WERI-Rb-1 (cell line): Measurements from ENCODE around the gene ZBTB11.

Source experiments
- DNase-seq: peaks from one replicate; pipeline ENCODE4 v3.0.0-alpha.2; 2020
- H3K27ac ChIP-seq: fragments of 250-450 bp; sonication (Bioruptor Pico); 2 replicates; pipeline ENCODE4 v1.5.1; 2020; ENCODE audit warnings: mild to moderate bottlenecking, moderate library complexity
- H3K27me3 ChIP-seq: fragments of 250-450 bp; sonication (Bioruptor Pico); 2 replicates; pipeline ENCODE4 v1.5.1; 2021; ENCODE audit warnings: mild to moderate bottlenecking, low read depth, moderate library complexity; ENCODE audit not compliant: insufficient read depth, severe bottlenecking
- H3K36me3 ChIP-seq: fragments of 250-450 bp; sonication (Bioruptor Pico); 2 replicates; pipeline ENCODE4 v1.5.1; 2020; ENCODE audit warnings: mild to moderate bottlenecking, moderate library complexity
- H3K4me3 ChIP-seq: 2 replicates; pipeline ENCODE4 v1.5.1; 2011; ENCODE audit warnings: low read depth, mild to moderate bottlenecking, control low read depth, low read length
- H3K9me3 ChIP-seq: fragments of 250-450 bp; sonication (Bioruptor Pico); 2 replicates; pipeline ENCODE4 v1.5.1; 2021; ENCODE audit warnings: mild to moderate bottlenecking, moderate library complexity; ENCODE audit not compliant: severe bottlenecking
- TF ChIP-seq, protein P1 (sequence below): IDR thresholded peaks from 2 replicates; pipeline ENCODE4 v1.5.1; 2011; ENCODE audit warnings: low read depth, mild to moderate bottlenecking, control low read depth, inconsistent platforms, low read length

Gene ZBTB11

DNA sequence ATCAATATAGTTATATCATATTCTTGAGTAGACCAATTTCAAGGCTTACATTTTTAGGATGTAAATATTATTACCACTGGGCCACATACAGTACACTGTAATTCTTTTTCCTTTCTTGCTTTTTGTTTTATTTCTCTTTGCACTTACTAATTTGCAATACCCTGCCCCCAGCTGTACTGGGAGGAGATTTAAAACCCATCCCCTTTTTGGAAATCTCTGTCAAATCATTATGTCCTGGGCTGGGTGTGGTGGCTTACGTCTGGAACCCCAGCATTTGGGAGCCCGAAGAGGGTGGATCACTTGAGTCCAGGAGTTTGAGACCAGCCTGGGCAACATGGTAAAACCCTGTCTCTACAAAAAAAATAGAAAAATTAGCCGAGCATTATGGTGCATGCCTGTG lies 16.2 kb downstream of the ZBTB11 start:
- H3K27ac ChIP-seq, result no peak overlapping the region
- no peak overlapping the region for H3K4me3 ChIP-seq
- H3K27me3 ChIP-seq, result no peaks in the 10 kb centered on the region
- H3K36me3 ChIP-seq, result peaks cover 77% of the 10 kb centered on the region
- no peak for DNase-seq
- TF ChIP-seq, protein P1, sequence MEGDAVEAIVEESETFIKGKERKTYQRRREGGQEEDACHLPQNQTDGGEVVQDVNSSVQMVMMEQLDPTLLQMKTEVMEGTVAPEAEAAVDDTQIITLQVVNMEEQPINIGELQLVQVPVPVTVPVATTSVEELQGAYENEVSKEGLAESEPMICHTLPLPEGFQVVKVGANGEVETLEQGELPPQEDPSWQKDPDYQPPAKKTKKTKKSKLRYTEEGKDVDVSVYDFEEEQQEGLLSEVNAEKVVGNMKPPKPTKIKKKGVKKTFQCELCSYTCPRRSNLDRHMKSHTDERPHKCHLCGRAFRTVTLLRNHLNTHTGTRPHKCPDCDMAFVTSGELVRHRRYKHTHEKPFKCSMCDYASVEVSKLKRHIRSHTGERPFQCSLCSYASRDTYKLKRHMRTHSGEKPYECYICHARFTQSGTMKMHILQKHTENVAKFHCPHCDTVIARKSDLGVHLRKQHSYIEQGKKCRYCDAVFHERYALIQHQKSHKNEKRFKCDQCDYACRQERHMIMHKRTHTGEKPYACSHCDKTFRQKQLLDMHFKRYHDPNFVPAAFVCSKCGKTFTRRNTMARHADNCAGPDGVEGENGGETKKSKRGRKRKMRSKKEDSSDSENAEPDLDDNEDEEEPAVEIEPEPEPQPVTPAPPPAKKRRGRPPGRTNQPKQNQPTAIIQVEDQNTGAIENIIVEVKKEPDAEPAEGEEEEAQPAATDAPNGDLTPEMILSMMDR, result no peak
- H3K9me3 ChIP-seq, result no peaks in the 10 kb centered on the region

DNA sequence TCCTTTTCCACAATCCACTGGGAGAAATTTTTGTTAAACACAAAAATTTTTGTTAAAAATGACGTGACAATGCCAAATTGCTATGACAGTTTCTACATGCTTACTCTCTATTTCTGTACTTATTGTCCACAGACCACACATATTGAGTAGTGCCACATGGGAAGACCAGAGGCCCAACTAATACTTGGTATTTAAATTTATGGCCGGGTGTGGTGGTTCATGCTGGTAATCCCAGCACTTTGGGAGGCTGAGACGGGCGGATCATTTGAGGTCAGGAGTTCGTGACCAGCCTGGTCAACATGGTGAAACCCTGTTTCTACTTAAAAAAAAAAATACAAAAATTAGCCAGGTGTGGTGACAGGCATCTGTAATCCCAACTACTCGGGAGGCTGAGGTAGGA lies 20.3 kb downstream of the ZBTB11 start:
- peaks cover 73% of the 10 kb centered on the region for H3K36me3 ChIP-seq
- no peak overlapping the region for H3K4me3 ChIP-seq
- H3K27ac ChIP-seq, result no peak overlapping the region
- DNase-seq, result no peak
- H3K27me3 ChIP-seq, result no peaks in the 10 kb centered on the region
- no peaks in the 10 kb centered on the region for H3K9me3 ChIP-seq
- TF ChIP-seq, protein P1, result no peak

DNA sequence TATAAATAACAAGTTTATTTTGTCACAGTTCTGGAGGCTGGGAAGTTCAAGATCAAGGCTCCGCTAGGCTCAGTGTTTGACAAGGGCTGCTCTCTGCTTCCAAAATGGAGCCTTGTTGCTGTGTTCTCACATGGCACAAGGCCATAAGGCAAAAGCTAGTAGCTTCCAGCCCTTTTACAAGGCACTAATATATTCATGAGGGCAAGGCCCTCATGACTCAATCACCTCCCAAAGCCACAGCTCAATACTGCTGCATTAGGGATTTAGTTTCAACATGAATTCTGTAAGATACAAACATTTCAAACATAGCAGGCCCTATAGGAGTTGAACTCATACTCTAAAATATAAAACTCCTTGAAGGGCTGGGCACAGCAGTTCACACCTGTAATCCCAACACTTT lies 30.2 kb downstream of the ZBTB11 start:
- Histone ChIP-seq H3K9me3 (no peaks in the 10 kb centered on the region), H3K36me3 (peaks cover 31% of the 10 kb centered on the region), H3K27ac (no peak overlapping the region), H3K4me3 (no peak overlapping the region), H3K27me3 (no peaks in the 10 kb centered on the region)
- TF ChIP-seq, protein P1, result no peak
- no peak for DNase-seq

DNA sequence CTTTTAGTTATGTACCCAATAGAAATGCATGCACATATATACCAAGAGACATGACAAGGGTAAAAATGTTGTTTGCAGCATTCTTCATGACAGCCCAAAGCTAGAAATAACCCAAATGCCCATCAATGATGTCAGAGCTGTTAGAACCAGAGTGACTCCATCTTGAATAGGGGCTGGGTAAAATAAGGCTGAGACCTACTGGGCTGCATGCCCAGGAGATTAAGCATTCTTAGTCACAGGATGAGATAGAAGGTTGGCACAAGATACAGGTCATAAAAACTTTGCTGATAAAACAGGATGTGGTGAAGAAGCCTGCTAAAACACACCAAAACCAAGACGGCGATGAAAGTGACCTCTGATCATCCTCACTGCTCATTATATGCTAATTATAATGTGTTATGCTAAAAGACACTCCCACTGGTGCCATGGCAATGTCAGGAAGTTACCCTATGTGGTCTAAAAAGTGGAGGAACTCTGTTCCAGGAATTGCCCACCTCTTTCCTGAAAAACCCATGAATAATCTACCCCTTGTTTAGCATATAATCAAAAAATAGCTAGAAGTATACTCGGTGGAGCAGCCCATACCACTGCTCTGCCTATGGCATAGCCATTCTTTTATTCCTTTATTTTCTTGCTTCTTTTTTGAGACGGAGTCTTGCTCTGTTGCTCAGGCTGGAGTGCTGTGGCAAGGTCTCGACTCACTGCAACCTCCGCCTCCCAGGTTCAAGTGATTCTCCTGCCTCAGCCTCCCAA lies 32.9 kb downstream of the ZBTB11 start:
- Histone ChIP-seq H3K27ac (no peak overlapping the region), H3K4me3 (no peak overlapping the region), H3K36me3 (peaks cover 10% of the 10 kb centered on the region), H3K27me3 (no peaks in the 10 kb centered on the region), H3K9me3 (no peaks in the 10 kb centered on the region)
- DNase-seq, result no peak
- TF ChIP-seq, protein P1, result no peak

DNA sequence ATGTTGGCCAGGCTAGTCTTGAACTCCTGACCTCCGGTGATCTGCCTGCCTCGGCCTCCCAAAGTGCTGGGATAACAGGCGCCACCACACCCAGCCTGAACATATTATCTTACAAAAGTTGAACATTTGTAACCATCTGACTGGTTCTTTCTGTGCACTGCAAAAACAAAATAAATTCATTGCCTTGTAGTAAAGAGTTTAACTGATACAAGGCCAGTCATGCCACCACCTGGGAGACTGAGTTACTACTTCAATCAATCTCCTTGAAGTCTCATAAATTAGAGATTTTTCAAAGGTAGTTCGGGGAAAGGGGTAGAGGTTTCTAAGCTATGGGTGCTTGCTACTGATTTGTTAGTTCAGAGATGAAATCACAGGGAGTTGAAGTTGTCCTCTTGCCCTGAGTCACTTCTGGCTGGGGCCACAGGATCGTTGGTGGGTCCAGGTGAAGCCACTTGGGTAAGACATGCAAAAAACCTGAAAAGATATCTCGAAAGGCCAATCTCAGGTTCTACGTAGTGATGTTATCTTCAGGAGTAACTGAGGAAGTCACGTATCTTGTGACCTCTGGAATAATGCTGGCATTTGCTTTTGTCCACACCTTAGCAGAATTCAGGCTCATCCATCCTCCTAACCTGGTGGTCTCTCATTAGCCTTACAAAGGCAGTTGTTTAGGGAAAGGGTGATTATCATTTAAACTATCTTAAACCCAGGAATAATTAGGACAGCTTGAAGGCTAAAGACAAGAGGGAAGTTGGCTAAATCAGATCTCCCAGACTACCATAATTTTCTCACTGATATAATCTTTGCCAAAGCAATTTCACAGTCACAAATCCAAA lies 33.7 kb downstream of the ZBTB11 start:
- TF ChIP-seq, protein P1, result no peak
- H3K27ac ChIP-seq, result no peak overlapping the region
- DNase-seq, result no peak
- no peaks in the 10 kb centered on the region for H3K9me3 ChIP-seq
- H3K27me3 ChIP-seq, result no peaks in the 10 kb centered on the region
- H3K4me3 ChIP-seq, result no peak overlapping the region
- H3K36me3 ChIP-seq, result peaks cover 1% of the 10 kb centered on the region
